ENCODE data around the gene PDE3B.
"Not testable (repeated sequence)": the region's sequence is repeated elsewhere in the genome, so short reads cannot be mapped to it uniquely, and the experiment has no call there.

The PDE3B gene

DNA sequence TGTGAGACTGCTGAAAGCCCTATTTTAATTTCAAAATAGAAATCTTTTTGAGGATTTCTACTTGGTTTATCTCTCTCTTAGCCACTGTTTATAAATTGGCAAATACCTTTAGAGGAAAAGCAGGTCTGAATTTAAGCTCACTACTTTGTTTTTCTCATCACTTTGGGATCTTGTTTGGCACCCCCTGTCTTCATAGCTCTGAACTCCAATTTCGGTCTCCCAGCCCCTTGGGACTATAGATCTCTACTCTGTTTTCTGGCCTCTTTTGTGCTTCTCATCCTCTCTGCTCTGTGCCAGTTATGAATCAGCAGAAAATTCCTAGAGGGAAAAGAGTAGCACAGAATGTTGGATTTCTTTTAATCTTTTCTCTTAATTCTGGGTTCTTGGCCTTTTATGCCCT is 130.2 kb downstream of the PDE3B start:
- H3K4me3 ChIP-seq (ENCODE audit: low read length), result no peak overlapping the region
- H3K27me3 ChIP-seq (ENCODE audit: control insufficient read depth, insufficient read depth, low read length), result no peaks in the 10 kb centered on the region
- no peak overlapping the region for H3K27ac ChIP-seq (ENCODE audit: low read depth, low read length)
- no peak overlapping the region for H3K9ac ChIP-seq (ENCODE audit: low read length)
- peaks cover 2% of the 10 kb centered on the region for H3K36me3 ChIP-seq (ENCODE audit: control insufficient read depth, insufficient read depth, low read length)
- H3K4me1 ChIP-seq (ENCODE audit: control insufficient read depth, insufficient read depth, low read length), result peaks cover 11% of the 10 kb centered on the region

DNA sequence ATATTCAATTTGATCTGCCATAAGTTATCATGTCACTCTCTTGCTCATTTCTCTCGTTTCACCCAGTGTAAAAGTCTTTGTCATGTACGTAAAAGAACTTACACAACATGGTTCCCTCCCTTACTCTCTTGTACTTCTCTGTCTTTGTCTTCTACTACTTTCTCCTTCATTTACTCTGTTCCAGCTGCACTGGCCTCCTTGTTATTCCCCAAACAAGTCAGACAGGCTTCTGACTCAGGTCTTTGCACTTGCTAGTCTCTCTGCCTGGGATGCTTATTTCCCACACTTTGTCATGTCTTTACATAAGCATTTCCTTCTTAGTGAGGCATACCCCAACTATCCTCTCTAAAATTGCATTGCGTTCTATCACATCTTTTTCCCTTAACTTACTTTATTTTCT is 131.1 kb downstream of the PDE3B start:
- Histone ChIP-seq H3K27me3 (ENCODE audit: control insufficient read depth, insufficient read depth, low read length) (no peaks in the 10 kb centered on the region), H3K9ac (ENCODE audit: low read length) (no peak overlapping the region), H3K36me3 (ENCODE audit: control insufficient read depth, insufficient read depth, low read length) (peaks cover 2% of the 10 kb centered on the region), H3K27ac (ENCODE audit: low read depth, low read length) (no peak overlapping the region), H3K4me1 (ENCODE audit: control insufficient read depth, insufficient read depth, low read length) (peaks cover 9% of the 10 kb centered on the region), H3K4me3 (ENCODE audit: low read length) (no peak overlapping the region)

DNA sequence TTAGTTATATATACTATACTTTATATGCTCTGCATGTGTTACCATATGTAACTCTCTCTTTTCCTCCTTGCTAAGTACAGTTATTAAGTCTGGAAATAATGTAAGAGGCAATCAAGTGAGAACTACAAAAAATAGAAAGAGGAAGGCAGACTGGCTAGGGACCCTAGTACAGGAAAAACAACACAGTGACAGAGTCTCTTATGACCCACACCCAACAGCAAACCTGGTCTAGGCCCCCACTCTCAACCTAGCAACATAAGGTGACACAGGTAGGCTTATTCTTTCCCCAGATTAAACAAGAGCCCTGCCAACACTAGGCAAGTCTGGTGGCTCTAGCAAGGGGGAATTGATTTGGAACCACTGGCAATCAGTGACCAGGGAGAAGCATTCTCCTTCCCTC is 132.3 kb downstream of the PDE3B start:
- no peak overlapping the region for H3K9ac ChIP-seq (ENCODE audit: low read length)
- no peaks in the 10 kb centered on the region for H3K27me3 ChIP-seq (ENCODE audit: control insufficient read depth, insufficient read depth, low read length)
- peaks cover 5% of the 10 kb centered on the region for H3K4me1 ChIP-seq (ENCODE audit: control insufficient read depth, insufficient read depth, low read length)
- peaks cover 2% of the 10 kb centered on the region for H3K36me3 ChIP-seq (ENCODE audit: control insufficient read depth, insufficient read depth, low read length)
- H3K4me3 ChIP-seq (ENCODE audit: low read length), result no peak overlapping the region
- H3K27ac ChIP-seq (ENCODE audit: low read depth, low read length), result no peak overlapping the region

DNA sequence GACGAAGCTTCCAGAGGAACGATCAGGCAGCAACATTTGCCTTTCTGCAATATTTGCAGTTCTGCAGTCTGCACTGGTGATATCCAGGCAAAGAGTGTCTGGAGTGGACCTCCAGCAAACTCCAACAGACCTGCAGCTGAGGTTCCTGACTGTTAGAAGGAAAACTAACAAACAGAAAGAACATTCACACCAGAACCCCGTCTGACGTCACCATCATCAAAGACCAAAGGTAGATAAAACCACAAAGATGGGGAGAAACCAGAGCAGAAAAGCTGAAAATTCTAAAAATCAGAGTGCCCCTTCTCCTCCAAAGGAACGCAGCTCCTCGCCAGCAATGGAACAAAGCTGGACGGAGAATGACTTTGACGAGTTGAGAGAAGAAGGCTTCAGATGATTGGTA is 134.9 kb downstream of the PDE3B start:
- not testable (repeated sequence) for H3K36me3 ChIP-seq (ENCODE audit: control insufficient read depth, insufficient read depth, low read length); H3K27ac ChIP-seq (ENCODE audit: low read depth, low read length); H3K4me3 ChIP-seq (ENCODE audit: low read length); H3K27me3 ChIP-seq (ENCODE audit: control insufficient read depth, insufficient read depth, low read length); H3K4me1 ChIP-seq (ENCODE audit: control insufficient read depth, insufficient read depth, low read length); H3K9ac ChIP-seq (ENCODE audit: low read length)

DNA sequence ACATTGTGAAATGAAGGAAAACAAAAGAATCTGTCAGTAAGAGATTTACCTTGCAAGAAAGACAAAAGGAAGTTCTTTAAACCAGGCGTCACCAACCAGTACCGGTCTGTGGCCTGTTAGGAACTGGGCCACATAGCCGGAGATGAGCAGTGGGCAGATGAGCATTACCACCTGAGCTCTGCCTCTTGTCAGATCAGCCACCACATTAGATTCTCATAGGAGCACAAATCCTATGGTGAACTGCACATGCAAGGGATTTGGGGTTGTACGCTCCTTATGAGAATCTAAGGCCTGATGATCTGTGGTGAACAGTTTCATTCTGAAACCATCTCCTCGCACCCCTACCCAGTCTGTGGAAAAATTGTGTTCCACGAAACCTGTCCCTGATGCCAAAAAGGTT is 140.2 kb downstream of the PDE3B start:
- no peaks in the 10 kb centered on the region for H3K4me1 ChIP-seq (ENCODE audit: control insufficient read depth, insufficient read depth, low read length)
- no peak overlapping the region for H3K4me3 ChIP-seq (ENCODE audit: low read length)
- no peak overlapping the region for H3K27ac ChIP-seq (ENCODE audit: low read depth, low read length)
- H3K36me3 ChIP-seq (ENCODE audit: control insufficient read depth, insufficient read depth, low read length), result no peaks in the 10 kb centered on the region
- H3K9ac ChIP-seq (ENCODE audit: low read length), result no peak overlapping the region
- H3K27me3 ChIP-seq (ENCODE audit: control insufficient read depth, insufficient read depth, low read length), result no peaks in the 10 kb centered on the region

DNA sequence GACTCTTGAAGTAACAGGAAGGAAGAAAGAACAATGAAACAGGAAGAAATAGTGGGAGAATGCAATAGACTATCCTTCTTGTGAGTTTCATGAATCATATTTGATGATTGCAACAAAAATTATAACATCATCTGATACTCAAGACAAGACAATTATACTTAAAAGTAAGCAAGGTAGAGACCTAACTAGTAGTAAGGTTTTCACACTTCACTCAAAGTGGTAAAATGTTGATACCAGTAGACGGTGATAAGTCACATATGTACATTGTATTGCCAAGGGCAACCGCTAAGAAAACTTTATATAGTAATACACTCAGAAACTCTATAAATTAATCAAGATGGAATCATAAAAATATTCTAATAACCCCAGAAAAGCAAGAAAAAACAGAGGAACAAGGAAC is 140.6 kb downstream of the PDE3B start:
- Histone ChIP-seq H3K27ac (ENCODE audit: low read depth, low read length) (no peak overlapping the region), H3K4me3 (ENCODE audit: low read length) (no peak overlapping the region), H3K36me3 (ENCODE audit: control insufficient read depth, insufficient read depth, low read length) (no peaks in the 10 kb centered on the region), H3K27me3 (ENCODE audit: control insufficient read depth, insufficient read depth, low read length) (no peaks in the 10 kb centered on the region), H3K9ac (ENCODE audit: low read length) (no peak overlapping the region), H3K4me1 (ENCODE audit: control insufficient read depth, insufficient read depth, low read length) (no peaks in the 10 kb centered on the region)

DNA sequence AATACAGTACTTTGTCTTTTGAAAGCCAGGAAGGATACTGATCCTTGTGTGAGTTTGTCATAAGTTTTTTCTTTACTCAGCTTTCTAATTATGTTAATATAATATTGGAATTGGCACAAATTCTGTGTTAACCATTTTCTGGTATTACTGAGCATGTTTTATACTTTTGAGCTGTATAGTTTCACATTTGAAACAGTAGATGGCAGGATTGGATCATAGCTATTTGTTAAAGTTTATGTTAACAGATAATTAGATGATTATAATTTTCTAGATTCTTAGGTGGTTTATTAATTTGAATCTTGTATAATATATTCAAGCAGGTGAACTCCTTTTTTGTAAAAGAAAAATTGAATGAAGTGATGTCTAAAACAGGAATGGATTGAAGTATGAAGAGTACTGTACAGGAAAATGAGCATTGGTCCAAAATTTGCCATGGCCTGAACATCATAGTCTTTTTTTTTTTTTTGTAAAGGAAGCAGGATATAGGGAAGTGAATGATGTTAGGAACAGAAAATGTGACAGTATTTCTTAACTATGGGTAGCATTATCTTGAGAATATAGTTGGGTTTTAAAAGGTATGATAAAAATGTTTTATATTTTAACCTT is 146.4 kb downstream of the PDE3B start:
- Histone ChIP-seq H3K9ac (ENCODE audit: low read length) (no peak overlapping the region), H3K27me3 (ENCODE audit: control insufficient read depth, insufficient read depth, low read length) (no peaks in the 10 kb centered on the region), H3K4me1 (ENCODE audit: control insufficient read depth, insufficient read depth, low read length) (no peaks in the 10 kb centered on the region), H3K36me3 (ENCODE audit: control insufficient read depth, insufficient read depth, low read length) (no peaks in the 10 kb centered on the region), H3K27ac (ENCODE audit: low read depth, low read length) (no peak overlapping the region), H3K4me3 (ENCODE audit: low read length) (no peak overlapping the region)

DNA sequence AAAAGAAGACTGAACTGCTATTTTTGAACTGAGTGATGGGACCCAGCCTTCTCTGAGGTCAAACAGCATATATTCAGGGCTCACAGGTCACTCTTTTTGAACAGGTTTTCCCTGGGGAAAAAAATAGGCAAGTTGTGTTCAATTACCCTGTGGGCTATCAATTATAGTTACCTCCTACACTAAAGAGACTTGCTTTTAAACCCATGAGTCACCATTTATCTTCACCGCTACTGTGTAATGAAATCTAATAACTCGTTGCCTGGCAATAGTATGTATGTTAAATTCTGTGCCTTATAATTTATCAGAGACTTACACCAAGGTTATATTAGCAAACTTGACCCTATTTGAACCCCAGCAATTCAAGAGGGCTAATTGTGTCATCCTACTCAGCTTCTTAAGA is 149.9 kb downstream of the PDE3B start:
- Histone ChIP-seq H3K27me3 (ENCODE audit: control insufficient read depth, insufficient read depth, low read length) (no peaks in the 10 kb centered on the region), H3K4me3 (ENCODE audit: low read length) (no peak overlapping the region), H3K4me1 (ENCODE audit: control insufficient read depth, insufficient read depth, low read length) (no peaks in the 10 kb centered on the region), H3K27ac (ENCODE audit: low read depth, low read length) (no peak overlapping the region), H3K9ac (ENCODE audit: low read length) (no peak overlapping the region), H3K36me3 (ENCODE audit: control insufficient read depth, insufficient read depth, low read length) (no peaks in the 10 kb centered on the region)

DNA sequence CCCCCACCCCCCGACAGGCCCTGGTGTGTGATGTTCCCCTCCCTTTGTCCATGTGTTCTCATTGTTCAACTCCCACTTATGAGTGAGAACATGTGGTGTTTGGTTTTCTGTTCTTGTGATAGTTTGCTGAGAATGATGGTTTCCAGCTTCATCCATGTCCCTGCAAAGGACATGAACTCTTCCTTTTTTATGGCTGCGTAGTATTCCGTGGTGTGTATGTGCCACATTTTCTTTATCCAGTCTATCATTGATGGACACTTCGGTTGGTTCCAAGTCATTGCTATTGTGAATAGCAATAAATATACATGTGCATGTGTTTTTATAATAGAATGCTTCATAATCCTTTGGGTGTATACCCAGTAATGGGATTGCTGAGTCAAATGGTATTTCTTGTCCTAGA is 152.4 kb downstream of the PDE3B start:
- not testable (repeated sequence) for H3K4me3 ChIP-seq (ENCODE audit: low read length); H3K27ac ChIP-seq (ENCODE audit: low read depth, low read length); H3K4me1 ChIP-seq (ENCODE audit: control insufficient read depth, insufficient read depth, low read length); H3K36me3 ChIP-seq (ENCODE audit: control insufficient read depth, insufficient read depth, low read length); H3K9ac ChIP-seq (ENCODE audit: low read length); H3K27me3 ChIP-seq (ENCODE audit: control insufficient read depth, insufficient read depth, low read length)

DNA sequence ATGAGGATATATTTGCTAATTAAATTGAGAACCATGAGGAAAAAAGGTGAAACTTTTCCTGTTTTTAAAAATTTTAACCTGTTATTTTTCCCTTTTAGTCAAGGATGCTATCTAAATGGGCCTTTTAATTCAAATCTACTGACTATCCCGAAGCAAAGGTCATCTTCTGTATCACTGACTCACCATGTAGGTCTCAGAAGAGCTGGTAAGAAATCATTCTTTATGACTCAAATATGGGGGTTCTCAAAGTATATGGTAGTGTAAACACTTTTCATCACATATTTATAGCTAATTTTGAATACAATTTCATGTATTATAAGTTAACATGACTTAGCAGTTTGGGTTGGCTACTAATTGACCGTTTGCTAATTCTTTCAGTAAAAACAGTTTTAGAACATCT is 160.2 kb downstream of the PDE3B start:
- H3K4me1 ChIP-seq (ENCODE audit: control insufficient read depth, insufficient read depth, low read length), result no peaks in the 10 kb centered on the region
- H3K4me3 ChIP-seq (ENCODE audit: low read length), result no peak overlapping the region
- no peaks in the 10 kb centered on the region for H3K27me3 ChIP-seq (ENCODE audit: control insufficient read depth, insufficient read depth, low read length)
- H3K27ac ChIP-seq (ENCODE audit: low read depth, low read length), result no peak overlapping the region
- H3K9ac ChIP-seq (ENCODE audit: low read length), result no peak overlapping the region
- no peaks in the 10 kb centered on the region for H3K36me3 ChIP-seq (ENCODE audit: control insufficient read depth, insufficient read depth, low read length)

DNA sequence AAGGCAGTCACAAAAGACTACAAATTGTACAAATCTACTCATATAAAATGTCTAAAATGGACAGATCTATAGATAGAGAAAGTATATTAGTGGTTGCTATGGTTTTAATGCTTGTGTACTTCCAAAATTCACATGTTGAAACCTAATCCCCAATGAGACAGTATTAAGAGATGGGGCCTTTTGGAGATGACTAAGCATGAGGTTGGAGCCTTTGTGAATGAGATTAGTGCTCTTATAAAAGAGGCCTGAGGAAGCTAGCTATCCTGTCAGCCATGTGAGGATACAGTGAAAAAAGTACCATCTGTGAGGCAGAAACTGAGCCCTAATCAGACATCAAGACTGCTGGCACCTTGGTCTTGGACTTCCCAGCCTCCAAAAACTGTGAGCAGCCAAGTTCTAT is 165.9 kb downstream of the PDE3B start:
- no peak overlapping the region for H3K9ac ChIP-seq (ENCODE audit: low read length)
- no peaks in the 10 kb centered on the region for H3K4me1 ChIP-seq (ENCODE audit: control insufficient read depth, insufficient read depth, low read length)
- H3K4me3 ChIP-seq (ENCODE audit: low read length), result no peak overlapping the region
- H3K27me3 ChIP-seq (ENCODE audit: control insufficient read depth, insufficient read depth, low read length), result no peaks in the 10 kb centered on the region
- no peaks in the 10 kb centered on the region for H3K36me3 ChIP-seq (ENCODE audit: control insufficient read depth, insufficient read depth, low read length)
- no peak overlapping the region for H3K27ac ChIP-seq (ENCODE audit: low read depth, low read length)

DNA sequence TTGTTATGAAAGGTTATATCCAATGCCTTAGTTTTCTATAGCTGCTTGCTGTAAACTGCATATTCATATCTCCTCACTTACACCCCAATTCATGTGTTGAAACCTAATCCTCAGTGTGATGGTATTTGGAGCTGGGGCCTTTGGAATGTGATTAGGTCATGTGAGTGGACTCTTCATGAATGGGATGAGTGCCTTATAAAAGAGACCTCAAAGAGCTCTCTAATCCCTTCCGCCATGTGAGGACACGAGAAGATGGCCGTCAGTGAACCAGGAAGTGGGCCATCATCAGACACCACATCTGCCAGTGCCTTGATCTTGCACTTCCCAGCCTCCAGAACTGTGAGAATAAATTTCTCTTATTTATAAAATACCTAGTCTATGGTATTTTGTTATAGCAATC is 169.2 kb downstream of the PDE3B start:
- Histone ChIP-seq H3K9ac (ENCODE audit: low read length) (no peak overlapping the region), H3K4me1 (ENCODE audit: control insufficient read depth, insufficient read depth, low read length) (no peaks in the 10 kb centered on the region), H3K36me3 (ENCODE audit: control insufficient read depth, insufficient read depth, low read length) (no peaks in the 10 kb centered on the region), H3K4me3 (ENCODE audit: low read length) (no peak overlapping the region), H3K27me3 (ENCODE audit: control insufficient read depth, insufficient read depth, low read length) (no peaks in the 10 kb centered on the region), H3K27ac (ENCODE audit: low read depth, low read length) (no peak overlapping the region)

DNA sequence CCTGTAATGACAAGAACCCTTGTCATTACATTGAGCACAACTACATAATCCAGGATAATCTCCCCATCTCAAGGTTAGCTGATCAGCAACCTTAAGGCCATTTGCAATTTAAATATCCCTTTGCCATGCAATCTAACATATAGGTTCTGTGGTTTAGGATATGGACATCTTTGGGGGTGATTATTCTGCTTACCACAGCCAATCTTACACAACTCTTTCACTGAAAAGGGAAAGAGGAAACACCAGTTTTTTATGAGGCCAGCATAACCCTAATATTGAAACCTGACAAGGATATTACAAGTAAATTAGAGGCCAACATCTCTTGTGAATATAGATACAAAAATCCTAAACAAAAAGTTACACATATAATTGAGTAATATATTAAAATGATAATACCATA is 169.9 kb downstream of the PDE3B start:
- Histone ChIP-seq H3K4me3 (ENCODE audit: low read length) (no peak overlapping the region), H3K4me1 (ENCODE audit: control insufficient read depth, insufficient read depth, low read length) (no peaks in the 10 kb centered on the region), H3K27ac (ENCODE audit: low read depth, low read length) (no peak overlapping the region), H3K36me3 (ENCODE audit: control insufficient read depth, insufficient read depth, low read length) (no peaks in the 10 kb centered on the region), H3K9ac (ENCODE audit: low read length) (no peak overlapping the region), H3K27me3 (ENCODE audit: control insufficient read depth, insufficient read depth, low read length) (no peaks in the 10 kb centered on the region)
